ENCODE measurements around the gene SPOCK1.
"Not testable (repeated sequence)": the region's sequence is repeated elsewhere in the genome, so short reads cannot be mapped to it uniquely, and the experiment has no call there.

The SPOCK1 gene

GRCh38 chr5:137268646-137269045, 230.5 kb downstream of the SPOCK1 start:
- no peaks in the 10 kb centered on the region for H3K9me3 ChIP-seq (ENCODE audit: low read length)
- no peaks in the 10 kb centered on the region for H3K36me3 ChIP-seq (ENCODE audit: insufficient read depth, low read length)
- no peak overlapping the region for H3K4me3 ChIP-seq (ENCODE audit: low read depth in 1 of 2, low read length in 2 of 2)
- H3K9ac ChIP-seq (ENCODE audit: low read length): no peak overlapping the region
- H3K27me3 ChIP-seq (ENCODE audit: control insufficient read depth in 1 of 2, insufficient read depth in 2 of 2, low read length in 2 of 2): no peaks in the 10 kb centered on the region
- no peak overlapping the region for H3K27ac ChIP-seq (ENCODE audit: low read depth, low read length)
- no peaks in the 10 kb centered on the region for H3K4me1 ChIP-seq (ENCODE audit: insufficient read depth, low read length)

DNA sequence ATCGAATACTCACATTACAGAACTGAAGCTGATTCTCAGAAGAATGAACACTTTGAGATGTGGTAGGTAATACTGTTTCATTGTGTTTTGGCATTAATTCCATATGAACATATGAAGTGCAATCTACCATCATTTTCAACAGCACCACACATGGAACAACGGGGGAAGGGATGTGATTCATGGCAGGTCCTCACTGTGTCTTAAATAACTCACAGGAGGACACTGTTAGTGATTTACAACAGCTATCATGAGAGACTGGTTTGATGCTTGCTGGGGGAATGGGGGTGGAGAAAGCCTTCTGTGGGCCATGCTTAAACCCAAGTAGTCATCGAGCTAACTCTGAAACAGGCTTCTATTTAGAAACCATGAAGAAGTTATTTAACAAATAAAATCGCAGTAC, 232.9 kb downstream of the SPOCK1 start:
- Histone ChIP-seq H3K27ac (ENCODE audit: low read depth, low read length) (no peak overlapping the region), H3K27me3 (ENCODE audit: control insufficient read depth in 1 of 2, insufficient read depth in 2 of 2, low read length in 2 of 2) (no peaks in the 10 kb centered on the region), H3K4me1 (ENCODE audit: insufficient read depth, low read length) (no peaks in the 10 kb centered on the region), H3K4me3 (ENCODE audit: low read depth in 1 of 2, low read length in 2 of 2) (no peak overlapping the region), H3K36me3 (ENCODE audit: insufficient read depth, low read length) (no peaks in the 10 kb centered on the region), H3K9me3 (ENCODE audit: low read length) (no peaks in the 10 kb centered on the region), H3K9ac (ENCODE audit: low read length) (no peak overlapping the region)

GRCh38 chr5:137265457-137265856, 233.7 kb downstream of the SPOCK1 start:
- H3K9me3 ChIP-seq (ENCODE audit: low read length): no peaks in the 10 kb centered on the region
- no peaks in the 10 kb centered on the region for H3K4me1 ChIP-seq (ENCODE audit: insufficient read depth, low read length)
- H3K4me3 ChIP-seq (ENCODE audit: low read depth in 1 of 2, low read length in 2 of 2): no peak overlapping the region
- no peaks in the 10 kb centered on the region for H3K36me3 ChIP-seq (ENCODE audit: insufficient read depth, low read length)
- H3K9ac ChIP-seq (ENCODE audit: low read length): no peak overlapping the region
- H3K27ac ChIP-seq (ENCODE audit: low read depth, low read length): no peak overlapping the region
- H3K27me3 ChIP-seq (ENCODE audit: control insufficient read depth in 1 of 2, insufficient read depth in 2 of 2, low read length in 2 of 2): no peaks in the 10 kb centered on the region

DNA sequence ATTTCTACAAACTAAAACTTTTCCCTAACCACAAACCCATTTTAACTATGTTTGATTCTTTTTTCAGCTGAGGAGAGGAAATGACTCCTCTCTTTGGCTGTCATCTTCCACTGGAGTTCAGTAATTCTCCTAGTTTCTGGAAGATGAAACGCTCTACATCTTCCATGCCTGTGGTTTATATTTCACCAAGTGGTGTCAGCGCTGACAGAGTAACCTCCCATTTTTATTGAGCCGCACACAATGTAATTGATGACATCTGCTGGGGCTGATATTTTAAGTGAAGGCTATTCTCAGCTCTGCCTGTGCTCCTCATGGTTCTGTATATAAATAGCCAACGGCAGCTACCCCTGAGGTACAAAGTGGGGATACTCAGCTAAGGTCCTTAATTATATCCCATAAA, 234.6 kb downstream of the SPOCK1 start:
- H3K27ac ChIP-seq (ENCODE audit: low read depth, low read length): no peak overlapping the region
- no peaks in the 10 kb centered on the region for H3K36me3 ChIP-seq (ENCODE audit: insufficient read depth, low read length)
- H3K4me1 ChIP-seq (ENCODE audit: insufficient read depth, low read length): no peaks in the 10 kb centered on the region
- no peak overlapping the region for H3K9ac ChIP-seq (ENCODE audit: low read length)
- H3K4me3 ChIP-seq (ENCODE audit: low read depth in 1 of 2, low read length in 2 of 2): no peak overlapping the region
- H3K9me3 ChIP-seq (ENCODE audit: low read length): no peaks in the 10 kb centered on the region
- no peaks in the 10 kb centered on the region for H3K27me3 ChIP-seq (ENCODE audit: control insufficient read depth in 1 of 2, insufficient read depth in 2 of 2, low read length in 2 of 2)

GRCh38 chr5:137264041-137264440, 235.1 kb downstream of the SPOCK1 start:
- Histone ChIP-seq H3K4me3 (ENCODE audit: low read depth in 1 of 2, low read length in 2 of 2) (no peak overlapping the region), H3K9ac (ENCODE audit: low read length) (no peak overlapping the region), H3K27me3 (ENCODE audit: control insufficient read depth in 1 of 2, insufficient read depth in 2 of 2, low read length in 2 of 2) (no peaks in the 10 kb centered on the region), H3K4me1 (ENCODE audit: insufficient read depth, low read length) (no peaks in the 10 kb centered on the region), H3K27ac (ENCODE audit: low read depth, low read length) (no peak overlapping the region), H3K36me3 (ENCODE audit: insufficient read depth, low read length) (no peaks in the 10 kb centered on the region), H3K9me3 (ENCODE audit: low read length) (no peaks in the 10 kb centered on the region)

- H3K36me3 ChIP-seq (ENCODE audit: insufficient read depth, low read length): no peaks in the 10 kb centered on the region
- no peaks in the 10 kb centered on the region for H3K4me1 ChIP-seq (ENCODE audit: insufficient read depth, low read length)
- H3K27ac ChIP-seq (ENCODE audit: low read depth, low read length): no peak overlapping the region
- no peak overlapping the region for H3K4me3 ChIP-seq (ENCODE audit: low read depth in 1 of 2, low read length in 2 of 2)
- no peaks in the 10 kb centered on the region for H3K9me3 ChIP-seq (ENCODE audit: low read length)
- H3K27me3 ChIP-seq (ENCODE audit: control insufficient read depth in 1 of 2, insufficient read depth in 2 of 2, low read length in 2 of 2): no peaks in the 10 kb centered on the region
- no peak overlapping the region for H3K9ac ChIP-seq (ENCODE audit: low read length)
These were observed 235.6 kb downstream of the SPOCK1 start for GRCh38 chr5:137263371-137264005.

GRCh38 chr5:137262818-137263217, 236.3 kb downstream of the SPOCK1 start:
- H3K27me3 ChIP-seq (ENCODE audit: control insufficient read depth in 1 of 2, insufficient read depth in 2 of 2, low read length in 2 of 2): no peaks in the 10 kb centered on the region
- no peak overlapping the region for H3K27ac ChIP-seq (ENCODE audit: low read depth, low read length)
- no peaks in the 10 kb centered on the region for H3K4me1 ChIP-seq (ENCODE audit: insufficient read depth, low read length)

GRCh38 chr5:137260820-137261695, 238.1 kb downstream of the SPOCK1 start:
- Histone ChIP-seq H3K36me3 (ENCODE audit: insufficient read depth, low read length) (no peaks in the 10 kb centered on the region), H3K9me3 (ENCODE audit: low read length) (no peaks in the 10 kb centered on the region), H3K9ac (ENCODE audit: low read length) (no peak overlapping the region), H3K27me3 (ENCODE audit: control insufficient read depth in 1 of 2, insufficient read depth in 2 of 2, low read length in 2 of 2) (no peaks in the 10 kb centered on the region), H3K27ac (ENCODE audit: low read depth, low read length) (no peak overlapping the region), H3K4me3 (ENCODE audit: low read depth in 1 of 2, low read length in 2 of 2) (no peak overlapping the region), H3K4me1 (ENCODE audit: insufficient read depth, low read length) (no peaks in the 10 kb centered on the region)

More at GRCh38 chr5:137262818-137263217, 236.3 kb downstream of the SPOCK1 start:
- H3K4me3 ChIP-seq (ENCODE audit: low read depth in 1 of 2, low read length in 2 of 2): no peak overlapping the region
- H3K9me3 ChIP-seq (ENCODE audit: low read length): no peaks in the 10 kb centered on the region
- no peak overlapping the region for H3K9ac ChIP-seq (ENCODE audit: low read length)
- H3K36me3 ChIP-seq (ENCODE audit: insufficient read depth, low read length): no peaks in the 10 kb centered on the region

GRCh38 chr5:137259115-137259514, 240.0 kb downstream of the SPOCK1 start:
- H3K9ac ChIP-seq (ENCODE audit: low read length); H3K9me3 ChIP-seq (ENCODE audit: low read length); H3K36me3 ChIP-seq (ENCODE audit: insufficient read depth, low read length); H3K27ac ChIP-seq (ENCODE audit: low read depth, low read length); H3K27me3 ChIP-seq (ENCODE audit: control insufficient read depth in 1 of 2, insufficient read depth in 2 of 2, low read length in 2 of 2); H3K4me1 ChIP-seq (ENCODE audit: insufficient read depth, low read length); H3K4me3 ChIP-seq (ENCODE audit: low read depth in 1 of 2, low read length in 2 of 2): not testable (repeated sequence)

DNA sequence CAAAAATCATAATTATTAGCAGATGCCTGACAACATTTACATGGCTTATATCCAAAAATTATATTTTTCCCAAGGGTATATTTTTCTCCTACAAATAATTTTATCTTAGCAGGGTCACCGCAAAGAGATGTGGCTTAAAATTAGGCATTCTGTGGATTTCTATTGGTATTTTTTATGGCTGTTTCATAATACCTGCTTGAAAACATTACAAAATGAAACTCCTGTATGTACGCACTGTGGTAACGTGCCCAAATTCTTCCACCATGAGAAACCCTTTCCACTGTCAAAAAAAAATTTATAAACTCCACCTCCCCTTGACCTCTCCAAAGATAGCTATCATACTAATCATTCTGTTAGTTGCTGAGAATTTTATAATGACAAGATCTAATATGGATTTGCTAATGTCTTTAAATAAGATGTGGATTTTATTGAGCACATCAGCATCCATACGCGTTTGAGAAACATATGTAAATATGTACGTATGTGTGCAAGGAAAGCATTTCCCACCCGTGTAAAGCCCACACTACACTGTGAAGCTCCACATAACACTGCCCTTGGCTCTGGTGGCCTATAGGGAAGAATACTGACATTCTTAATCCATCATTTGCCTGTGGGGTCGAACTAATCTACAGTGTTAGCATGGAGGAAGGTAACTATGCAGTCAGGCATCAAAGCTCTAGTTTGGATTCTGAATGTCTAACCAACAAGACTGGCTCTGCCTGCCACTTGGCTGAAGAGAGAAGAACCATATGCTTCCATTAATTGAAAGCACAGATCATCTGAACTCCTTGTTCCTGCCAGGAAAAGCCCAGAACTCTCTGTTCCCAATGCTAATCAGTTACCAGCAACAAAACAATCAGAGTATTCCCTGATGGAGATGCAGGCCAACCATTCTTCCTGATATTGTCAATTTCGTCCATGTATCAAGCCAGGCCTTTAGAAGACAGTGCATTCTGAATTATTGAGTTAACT, 244.7 kb downstream of the SPOCK1 start:
- Histone ChIP-seq H3K9ac (ENCODE audit: low read length) (no peak overlapping the region), H3K4me3 (ENCODE audit: low read depth in 1 of 2, low read length in 2 of 2) (no peak overlapping the region), H3K27ac (ENCODE audit: low read depth, low read length) (no peak overlapping the region), H3K4me1 (ENCODE audit: insufficient read depth, low read length) (no peaks in the 10 kb centered on the region), H3K27me3 (ENCODE audit: control insufficient read depth in 1 of 2, insufficient read depth in 2 of 2, low read length in 2 of 2) (no peaks in the 10 kb centered on the region), H3K36me3 (ENCODE audit: insufficient read depth, low read length) (no peaks in the 10 kb centered on the region), H3K9me3 (ENCODE audit: low read length) (no peaks in the 10 kb centered on the region)

DNA sequence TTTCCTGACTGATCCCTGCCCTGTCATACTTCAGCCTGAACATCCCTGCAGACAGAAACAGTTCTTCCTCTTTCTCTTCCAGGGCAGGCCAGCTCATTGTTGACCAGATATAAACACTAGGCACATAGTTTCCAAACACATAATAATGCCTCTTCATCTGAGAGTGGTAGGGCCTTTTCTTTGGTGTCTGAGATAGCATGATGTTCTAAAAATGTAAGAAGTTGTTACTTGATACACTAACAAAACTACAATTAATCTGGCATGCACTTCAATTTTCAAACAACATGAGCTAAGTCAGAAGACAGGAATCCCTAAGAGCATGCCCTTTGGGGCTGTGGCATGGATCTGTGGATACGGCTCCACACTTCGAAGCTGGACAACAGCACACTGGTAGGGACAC, 246.6 kb downstream of the SPOCK1 start:
- no peak overlapping the region for H3K9ac ChIP-seq (ENCODE audit: low read length)
- H3K36me3 ChIP-seq (ENCODE audit: insufficient read depth, low read length): no peaks in the 10 kb centered on the region
- H3K4me3 ChIP-seq (ENCODE audit: low read depth in 1 of 2, low read length in 2 of 2): no peak overlapping the region
- H3K9me3 ChIP-seq (ENCODE audit: low read length): no peaks in the 10 kb centered on the region
- H3K4me1 ChIP-seq (ENCODE audit: insufficient read depth, low read length): no peaks in the 10 kb centered on the region
- no peak overlapping the region for H3K27ac ChIP-seq (ENCODE audit: low read depth, low read length)
- H3K27me3 ChIP-seq (ENCODE audit: control insufficient read depth in 1 of 2, insufficient read depth in 2 of 2, low read length in 2 of 2): no peaks in the 10 kb centered on the region

Measured in muscle layer of colon (tissue), 2 donors.